GM12878 (cell line): ENCODE data around the gene GALNT18. TPM values are rescaled to one million over a fixed set of nuclear protein-coding genes. Genes with fewer than 3 reads are reported as not detected.

Source experiments
- ATAC-seq: fragments of 200-7000 bp; cut with Tn5 transposase; 3 replicates; pipeline ENCODE4 v1.9.1; 2020; ENCODE audit warnings: mild to moderate bottlenecking, moderate library complexity
- BruUV-seq: library from RNA; stranded (reverse); fragments of 400-500 nt; replicated peaks from 2 replicates; lab custom pipeline; 2021; lab: Mats Ljungman, UMichigan
- CTCF ChIA-PET: fragments of 300-600 bp; sonication (Branson Sonifier 250); formaldehyde crosslinking; extraction: SDS; loops from one replicate; lab custom pipeline; 2021; ENCODE audit warnings: inconsistent platforms; lab: Yijun Ruan, JAX
- POLR2A ChIA-PET: fragments of 350-600 bp; formaldehyde crosslinking; extraction: SDS; loops from one replicate; lab custom pipeline; 2021; ENCODE audit warnings: inconsistent platforms; lab: Charles Lee
- RAD21 ChIA-PET: fragments of 300-600 bp; sonication (Branson Sonifier 250); formaldehyde crosslinking; loops from one replicate; lab custom pipeline; 2023; ENCODE audit warnings: antibody characterized with exemption; ENCODE audit not compliant: unreplicated experiment; lab: Charles Lee
- SMC1A ChIA-PET: fragments of 300-600 bp; sonication (Branson Sonifier 250); formaldehyde crosslinking; loops from one replicate; lab custom pipeline; 2023; ENCODE audit not compliant: unreplicated experiment, uncharacterized antibody; lab: Charles Lee
- DNase-seq: peaks from one replicate; pipeline ENCODE4 v3.0.0-alpha.2; 2011; ENCODE audit warnings: low read depth, low spot score
- FAIRE-seq: peaks from 3 replicates; lab custom pipeline; 2011; peaks lifted over from hg19 to GRCh38; lab: Jason Lieb, UNC
- H2AFZ ChIP-seq: 2 replicates; pipeline ENCODE4 v1.6.0; 2011; ENCODE audit warnings: low read depth, low read length, control low read depth; ENCODE audit not compliant: control insufficient read depth
- H3K27ac ChIP-seq: 2 replicates; pipeline ENCODE4 v1.5.1; 2011; ENCODE audit warnings: control low read depth; ENCODE audit not compliant: control insufficient read depth, insufficient read depth
- H3K27me3 ChIP-seq, 2 experiments: replicated peaks in 1 of 2; 2 replicates each; pipeline versions ENCODE4 v1.6.0 to v1.6.1; 2011; ENCODE audit warnings: low read length in 1 of 2; ENCODE audit not compliant: control insufficient read depth in 2 of 2, insufficient read depth in 2 of 2
- H3K36me3 ChIP-seq, 2 experiments: 2 replicates each; pipeline ENCODE4 v1.5.1; 2011; ENCODE audit warnings: low read length in 1 of 2; ENCODE audit not compliant: control insufficient read depth in 2 of 2, insufficient read depth in 2 of 2
- H3K4me1 ChIP-seq: 2 replicates; pipeline ENCODE4 v1.6.1; 2011; ENCODE audit warnings: mild to moderate bottlenecking, low read length, moderate library complexity, mixed read lengths; ENCODE audit not compliant: control insufficient read depth, insufficient read depth
- H3K4me2 ChIP-seq: 2 replicates; pipeline ENCODE4 v1.6.0; 2011; ENCODE audit warnings: control low read depth; ENCODE audit not compliant: control insufficient read depth, insufficient read depth
- H3K4me3 ChIP-seq: fragments of 200-600 bp; sonication (generic); 2 replicates; pipeline ENCODE4 v1.5.1; 2016
- H3K79me2 ChIP-seq: 2 replicates; pipeline ENCODE4 v1.6.0; 2011; ENCODE audit warnings: low read length; ENCODE audit not compliant: control insufficient read depth, insufficient read depth
- H3K9ac ChIP-seq: 2 replicates; pipeline ENCODE4 v1.8.0; 2011; ENCODE audit warnings: low read length, control low read depth, mixed read lengths; ENCODE audit not compliant: control insufficient read depth, insufficient read depth
- H3K9me3 ChIP-seq: replicated peaks from 3 replicates; pipeline ENCODE4 v1.5.1; 2011; ENCODE audit warnings: mild to moderate bottlenecking, low read length; ENCODE audit not compliant: control insufficient read depth, insufficient read depth
- H4K20me1 ChIP-seq: 2 replicates; pipeline ENCODE4 v1.6.0; 2011; ENCODE audit not compliant: control insufficient read depth, insufficient read depth
- BHLHE40 ChIP-seq, 2 experiments: fragments of 450-650 bp in 1 of 2; IDR thresholded peaks; 2 replicates each; pipeline ENCODE4 v1.6.1; 2011 to 2017; ENCODE audit warnings: low read depth in 2 of 2, borderline replicate concordance in 1 of 2, improper control_type of control experiment in 1 of 2, low read length in 1 of 2, mild to moderate bottlenecking in 1 of 2
- BMI1 ChIP-seq: fragments of 450-650 bp; IDR thresholded peaks from 2 replicates; pipeline ENCODE4 v1.6.1; 2016; ENCODE audit warnings: mild to moderate bottlenecking, moderate library complexity, borderline replicate concordance
- BRCA1 ChIP-seq: IDR thresholded peaks from 2 replicates; pipeline ENCODE4 v1.6.1; 2011; ENCODE audit warnings: low read depth, low read length, improper control_type of control experiment
- CBFB ChIP-seq: IDR thresholded peaks from 2 replicates; pipeline ENCODE4 v1.6.1; 2016; ENCODE audit warnings: antibody characterized with exemption, low read depth
- EZH2 ChIP-seq: IDR thresholded peaks from 2 replicates; pipeline ENCODE4 v1.6.1; 2012; ENCODE audit warnings: low read depth, mild to moderate bottlenecking, control low read depth, inconsistent platforms, low read length, borderline replicate concordance; ENCODE audit not compliant: control insufficient read depth
- HDGF ChIP-seq: fragments of 450-650 bp; IDR thresholded peaks from 2 replicates; pipeline ENCODE4 v1.6.1; 2016; ENCODE audit warnings: antibody characterized with exemption
- IKZF2 ChIP-seq, 2 experiments: fragments of 450-650 bp; IDR thresholded peaks; 2 replicates each; pipeline ENCODE4 v1.6.1; 2017; ENCODE audit warnings: mild to moderate bottlenecking in 2 of 2, moderate library complexity in 2 of 2
- KAT2A ChIP-seq: conservative IDR thresholded peaks from 2 replicates; pipeline ENCODE4 v1.6.1; 2011; ENCODE audit warnings: low read depth, low read length; ENCODE audit not compliant: control insufficient read depth
- POLR2A ChIP-seq: IDR thresholded peaks from 2 replicates; pipeline ENCODE4 v1.6.1; 2011; ENCODE audit warnings: low read depth, mild to moderate bottlenecking, low read length
- PRDM15 ChIP-seq: fragments of 450-650 bp; formaldehyde crosslinking; IDR thresholded peaks from 2 replicates; pipeline ENCODE4 v1.4.0; 2020; ENCODE audit warnings: mild to moderate bottlenecking, moderate library complexity
- RAD21 ChIP-seq: IDR thresholded peaks from 2 replicates; pipeline ENCODE4 v1.6.1; 2011; ENCODE audit warnings: mild to moderate bottlenecking, low read depth, low read length, moderate library complexity; ENCODE audit not compliant: insufficient read depth
- RELA ChIP-seq: fragments of 450-650 bp; IDR thresholded peaks from 2 replicates; pipeline ENCODE4 v1.8.0; 2014; ENCODE audit warnings: borderline replicate concordance; ENCODE audit not compliant: partially characterized antibody
- SMC3 ChIP-seq: IDR thresholded peaks from 2 replicates; pipeline ENCODE4 v1.6.1; 2011; ENCODE audit warnings: low read length, improper control_type of control experiment, borderline replicate concordance
- SREBF1 ChIP-seq: IDR thresholded peaks from 2 replicates; pipeline ENCODE4 v1.6.1; 2012; ENCODE audit warnings: mild to moderate bottlenecking, low read length
- TBL1XR1 ChIP-seq: IDR thresholded peaks from 2 replicates; pipeline ENCODE4 v1.6.1; 2012; ENCODE audit warnings: low read depth, low read length, improper control_type of control experiment
- ZBTB11 ChIP-seq: fragments of 450-650 bp; formaldehyde crosslinking; IDR thresholded peaks from 2 replicates; pipeline ENCODE4 v1.5.0; 2022; ENCODE audit warnings: mild to moderate bottlenecking, missing genetic modification characterization
- ZBTB33 ChIP-seq: fragments of 450-650 bp; IDR thresholded peaks from 2 replicates; pipeline ENCODE4 v1.6.1; 2017; ENCODE audit warnings: mild to moderate bottlenecking
- ZNF217 ChIP-seq: fragments of 450-650 bp; IDR thresholded peaks from 2 replicates; pipeline ENCODE4 v1.6.1; 2017; ENCODE audit warnings: antibody characterized with exemption, mild to moderate bottlenecking
- WGBS: methylation state at CpG from one replicate; pipeline ENCODE4 v1.1.6; 2016; ENCODE audit warnings: low lambda C conversion rate; ENCODE audit not compliant: insufficient replicate concordance, insufficient coverage; ENCODE audit errors: missing lambda C conversion rate; 5-methylcytosine and 5-hydroxymethylcytosine counted together
- in situ Hi-C: fragments of 300-500 bp; cut with MboI; formaldehyde crosslinking; loops from 9 replicates; pipeline ENCODE4 v1.14.3; 2018; ENCODE audit warnings: mixed read lengths
- intact Hi-C: fragments of 100-400 bp; cut with micrococcal nuclease; formaldehyde crosslinking; loops from one replicate; pipeline ENCODE4 v1.14.2; 2022; ENCODE audit not compliant: unreplicated experiment
- polyA plus RNA-seq, 11 experiments: library from polyadenylated mRNA; depleted of rRNA in 4 of 11; unstranded in 6 of 11; stranded (reverse) in 5 of 11; fragments of >200 nt; fragmentation: Nextera tagmentation in 4 of 11; fragmentation: Illumina TruSeq in 1 of 11; extraction: Ambion mirVana in 4 of 11; extraction: Trizol in 1 of 11; gene quantifications; 1 replicate in 1 of 11; 2 replicates in 10 of 11; pipeline versions ENCODE4 v1.2.1 to v1.2.3, GENCODE V29; 2011 to 2016; ENCODE audit warnings: inconsistent platforms in 2 of 11, missing spikeins in 2 of 11, low read depth in 1 of 11
- total RNA-seq, 4 experiments: library from RNA; depleted of rRNA in 3 of 4; stranded (reverse); fragments of >200 nt in 3 of 4; fragmentation: Illumina TruSeq in 1 of 4; extraction: Trizol in 1 of 4; gene quantifications; 2 replicates each; pipeline versions ENCODE4 v1.2.1 to v1.2.3, GENCODE V29; 2013 to 2021

Gene GALNT18
- total and polyA plus RNA-seq, 10 of the 15 experiments (the other 5 are each of a cell fraction or from before 2014, with no cell fraction given): 1.2 to 14.2 (median 6.3) TPM

GRCh38 chr11:11380340-11380739, 241.5 kb downstream of the GALNT18 start:
- ChIA-PET POLR2A (no interaction called here), RAD21 (no interaction called here), SMC1A (no interaction called here), CTCF (no interaction called here)
- no peak overlapping the region for H3K4me3 ChIP-seq
- H3K36me3 ChIP-seq: peaks cover 2 to 3% of the 10 kb centered on the region in 2 experiments; a peak in 2 of 4 replicates
- H3K4me2 ChIP-seq: no peak overlapping the region
- H3K9ac ChIP-seq: no peak overlapping the region
- no peaks in the 10 kb centered on the region for H3K4me1 ChIP-seq
- 80% methylated on average over 2 of the region's 2 CpGs for WGBS
- H3K9me3 ChIP-seq: no peaks in the 10 kb centered on the region
- H3K79me2 ChIP-seq: no peaks in the 10 kb centered on the region
- TF ChIP-seq RELA (no peak), ZBTB11 (CRISPR knock-in tag) (no peak), BHLHE40 (IDR thresholded peaks at IDR 0.05; ENCODE audit: borderline replicate concordance in 1 of 2, low read depth in 2 of 2, low read length in 1 of 2) (no peak), ZNF217 (no peak), RAD21 (no peak), ZBTB33 (no peak), SREBF1 (no peak), PRDM15 (CRISPR knock-in tag) (no peak), SMC3 (no peak), BRCA1 (no peak), KAT2A (no peak), BMI1 (no peak), IKZF2 (IDR thresholded peaks at IDR 0.05) (no peak), POLR2A (no peak), EZH2 (no peak), HDGF (no peak), CBFB (no peak), TBL1XR1 (no peak)
- H3K27me3 ChIP-seq: no peaks in the 10 kb centered on the region
- intact Hi-C loops: no loop called here
- ATAC-seq (no peak), DNase-seq (no peak), FAIRE-seq (no peak)
- H2AFZ ChIP-seq: no peak overlapping the region
- H4K20me1 ChIP-seq: no peaks in the 10 kb centered on the region
- BruUV-seq: no TSS peak
- in situ Hi-C loops: no loop called here
- H3K27ac ChIP-seq: no peak overlapping the region
